GM18868 (cell line): ENCODE measurements around the gene FNDC1.
"Not testable (repeated sequence)": the region's sequence is repeated elsewhere in the genome, so short reads cannot be mapped to it uniquely, and the experiment has no call there.

Source experiments
- ATAC-seq: cut with Tn5 transposase; IDR thresholded peaks from one replicate; pipeline ENCODE4 v1.9.1; 2021; ENCODE audit warnings: mild to moderate bottlenecking, moderate library complexity; ENCODE audit not compliant: unreplicated experiment

FNDC1 gene

GRCh38 chr6:159254186-159254585, 85.0 kb downstream of the FNDC1 start:
- no peak for ATAC-seq

- ATAC-seq, result no peak
Observed at GRCh38 chr6:159255434-159255951, 86.3 kb downstream of the FNDC1 start.

- ATAC-seq, result no peak
Observed at GRCh38 chr6:159256128-159256527, 86.9 kb downstream of the FNDC1 start.

GRCh38 chr6:159257846-159258245, 88.6 kb downstream of the FNDC1 start:
- ATAC-seq, result no peak

- ATAC-seq, result no peak
Observed at GRCh38 chr6:159259441-159260125, 90.4 kb downstream of the FNDC1 start.

GRCh38 chr6:159260208-159260607, 91.0 kb downstream of the FNDC1 start:
- no peak for ATAC-seq

GRCh38 chr6:159261995-159262394, 92.8 kb downstream of the FNDC1 start:
- ATAC-seq, result no peak

GRCh38 chr6:159262586-159262985, 93.4 kb downstream of the FNDC1 start:
- no peak for ATAC-seq

GRCh38 chr6:159267165-159267564, 98.0 kb downstream of the FNDC1 start:
- ATAC-seq, result no peak

GRCh38 chr6:159268511-159268910, 99.3 kb downstream of the FNDC1 start:
- no peak for ATAC-seq

- no peak for ATAC-seq
Observed at GRCh38 chr6:159271257-159271656, 102.1 kb downstream of the FNDC1 start.

GRCh38 chr6:159278626-159279025, 109.4 kb downstream of the FNDC1 start:
- ATAC-seq, result no peak

GRCh38 chr6:159279790-159280277, 110.6 kb downstream of the FNDC1 start:
- no peak for ATAC-seq

GRCh38 chr6:159282421-159282820, 113.2 kb downstream of the FNDC1 start:
- ATAC-seq, result no peak

- ATAC-seq, result not testable (repeated sequence)
Observed at GRCh38 chr6:159284661-159285060, 115.5 kb downstream of the FNDC1 start.

GRCh38 chr6:159298840-159299239, 129.6 kb downstream of the FNDC1 start:
- no peak for ATAC-seq

- ATAC-seq, result no peak
Observed at GRCh38 chr6:159299566-159299965, 130.4 kb downstream of the FNDC1 start.

GRCh38 chr6:159301277-159301676, 132.1 kb downstream of the FNDC1 start:
- no peak for ATAC-seq

GRCh38 chr6:159301810-159302593, 132.8 kb downstream of the FNDC1 start:
- no peak for ATAC-seq

GRCh38 chr6:159302594-159302992, 133.4 kb downstream of the FNDC1 start:
- no peak for ATAC-seq

GRCh38 chr6:159303159-159303558, 134.0 kb downstream of the FNDC1 start:
- no peak for ATAC-seq

- ATAC-seq, result no peak
Observed at GRCh38 chr6:159303784-159304183, 134.6 kb downstream of the FNDC1 start.
